HCT116 (cell line): ENCODE data around the gene NHERF1. TPM values are rescaled to one million over a fixed set of nuclear protein-coding genes. Genes with fewer than 3 reads are reported as not detected.
A peak's percentile ranks its signal among the peaks of the same experiment; 100 is the strongest.

Experiments
- ATAC-seq: fragments of 200-7000 bp; cut with Tn5 transposase; 2 replicates; pipeline ENCODE4 v1.9.1; 2020; ENCODE audit warnings: mild to moderate bottlenecking, moderate library complexity
- BruUV-seq: library from RNA; stranded (reverse); fragments of 400-500 nt; replicated peaks from 2 replicates; lab custom pipeline; 2021; lab: Mats Ljungman, UMichigan
- CTCF ChIA-PET: fragments of 300-600 bp; sonication (Branson Sonifier 250); formaldehyde crosslinking; loops from one replicate; lab custom pipeline; 2021; ENCODE audit warnings: antibody characterized with exemption; lab: Charles Lee
- POLR2A ChIA-PET: fragments of 300-600, 350-600 bp; sonication (Branson Sonifier 250); formaldehyde crosslinking; loops from one replicate; lab custom pipeline; 2021; ENCODE audit warnings: antibody characterized with exemption; lab: Charles Lee
- RAD21 ChIA-PET, 2 experiments: fragments of 300-600 bp; sonication (Branson Sonifier 250); formaldehyde crosslinking; loops; one replicate each; lab custom pipeline; 2023; ENCODE audit warnings: low total read pairs in 2 of 2; ENCODE audit not compliant: uncharacterized antibody in 2 of 2, unreplicated experiment in 2 of 2, low non-redundant PET in 1 of 2; lab: Charles Lee
- DNase-seq: peaks from one replicate; pipeline ENCODE4 v3.0.0-alpha.2; 2010; ENCODE audit warnings: low read depth, low spot score
- H2AFZ ChIP-seq: fragments of 200-600 bp; shearing (Covaris generic), sonication (generic); 2 replicates; pipeline ENCODE4 v1.6.1; 2017; ENCODE audit warnings: low read depth, mixed run types, mixed read lengths, antibody characterized with exemption, low read length; ENCODE audit not compliant: poor library complexity, severe bottlenecking
- H3K27ac ChIP-seq: 2 replicates; pipeline ENCODE4 v1.5.1; 2012; ENCODE audit warnings: low read depth, low read length
- H3K27me3 ChIP-seq: fragments of 200-600 bp; sonication (generic); 2 replicates; pipeline ENCODE4 v1.6.1; 2016; ENCODE audit warnings: mixed run types, low read length, mixed read lengths; ENCODE audit not compliant: insufficient read depth
- H3K36me3 ChIP-seq, 2 experiments: fragments of 200-500 bp in 1 of 2; fragments of 200-600 bp in 1 of 2; sonication (Bioruptor generic) in 1 of 2; sonication (generic) in 1 of 2; 2 replicates each; pipeline versions ENCODE4 v1.5.1 to v1.6.1; 2014 to 2016; ENCODE audit warnings: low read length in 2 of 2, inconsistent platforms in 1 of 2, mixed read lengths in 1 of 2, mixed run types in 1 of 2; ENCODE audit not compliant: insufficient read depth in 2 of 2, control insufficient read depth in 1 of 2
- H3K4me1 ChIP-seq, 2 experiments: fragments of 200-600 bp in 1 of 2; sonication (generic) in 1 of 2; 2 replicates each; pipeline versions ENCODE4 v1.5.1 to v1.6.1; 2012 to 2017; ENCODE audit warnings: low read length in 2 of 2, inconsistent platforms in 1 of 2, mild to moderate bottlenecking in 1 of 2, mixed read lengths in 1 of 2, mixed run types in 1 of 2, moderate library complexity in 1 of 2; ENCODE audit not compliant: insufficient read depth in 2 of 2, control insufficient read depth in 1 of 2
- H3K4me2 ChIP-seq: fragments of 200-600 bp; sonication (generic); 2 replicates; pipeline ENCODE4 v1.6.1; 2017; ENCODE audit warnings: mixed run types, low read length, mixed read lengths
- H3K4me3 ChIP-seq, 2 experiments: fragments of 200-600 bp in 1 of 2; sonication (generic) in 1 of 2; replicated peaks in 1 of 2; 2 replicates each; pipeline ENCODE4 v1.5.1; 2011 to 2016; ENCODE audit warnings: low read length in 2 of 2, control low read depth in 1 of 2, low read depth in 1 of 2, mild to moderate bottlenecking in 1 of 2, mixed read lengths in 1 of 2, mixed run types in 1 of 2
- H3K79me2 ChIP-seq: fragments of 200-600 bp; sonication (generic); 2 replicates; pipeline ENCODE4 v1.6.1; 2017; ENCODE audit warnings: mild to moderate bottlenecking, mixed run types, low read length, moderate library complexity, mixed read lengths; ENCODE audit not compliant: insufficient read depth
- H3K9ac ChIP-seq: fragments of 200-600 bp; sonication (generic); 2 replicates; pipeline ENCODE4 v1.6.1; 2016; ENCODE audit warnings: low read length, mixed read lengths
- H3K9me2 ChIP-seq: fragments of 200-600 bp; sonication (generic), shearing (Covaris generic); 2 replicates; pipeline ENCODE4 v1.6.1; 2017; ENCODE audit warnings: mixed run types, mild to moderate bottlenecking, moderate library complexity; ENCODE audit not compliant: insufficient read depth
- H3K9me3 ChIP-seq, 2 experiments: fragments of 200-500 bp in 1 of 2; fragments of 200-600 bp in 1 of 2; sonication (Bioruptor generic) in 1 of 2; sonication (generic) in 1 of 2; 2 replicates each; pipeline ENCODE4 v1.6.1; 2014 to 2017; ENCODE audit warnings: low read length in 2 of 2, mixed read lengths in 2 of 2, inconsistent platforms in 1 of 2, low read depth in 1 of 2, mild to moderate bottlenecking in 1 of 2, mixed run types in 1 of 2, moderate library complexity in 1 of 2; ENCODE audit not compliant: control insufficient read depth in 1 of 2, insufficient read depth in 1 of 2
- H4K20me1 ChIP-seq: fragments of 200-600 bp; sonication (generic), shearing (Covaris generic); 2 replicates; pipeline ENCODE4 v1.6.1; 2017; ENCODE audit warnings: mixed run types, mild to moderate bottlenecking, moderate library complexity; ENCODE audit not compliant: insufficient read depth
- CEBPB ChIP-seq: IDR thresholded peaks from 2 replicates; pipeline ENCODE4 v1.6.1; 2012; ENCODE audit warnings: low read depth
- FOSL1 ChIP-seq: IDR thresholded peaks from 2 replicates; pipeline ENCODE4 v1.6.1; 2012; ENCODE audit warnings: low read depth
- POLR2A ChIP-seq: IDR thresholded peaks from 2 replicates; pipeline ENCODE4 v1.7.0; 2011; ENCODE audit warnings: borderline replicate concordance; ENCODE audit not compliant: insufficient read depth, insufficient read length; ENCODE audit errors: extremely low read depth
- RAD21 ChIP-seq: IDR thresholded peaks from 2 replicates; pipeline ENCODE4 v1.6.1; 2012; ENCODE audit warnings: low read depth, mild to moderate bottlenecking
- TCF7L2 ChIP-seq: IDR thresholded peaks from 2 replicates; pipeline ENCODE4 v1.7.0; 2011; ENCODE audit warnings: borderline replicate concordance, inconsistent platforms; ENCODE audit not compliant: insufficient read depth, insufficient read length; ENCODE audit errors: extremely low read depth
- YY1 ChIP-seq: IDR thresholded peaks from 2 replicates; pipeline ENCODE4 v1.6.1; 2011; ENCODE audit warnings: low read length, low read depth, moderate library complexity, mild to moderate bottlenecking; ENCODE audit not compliant: insufficient replicate concordance; ENCODE audit errors: extremely low read depth
- ZNF274 ChIP-seq: fragments of 200-500 bp; sonication (Bioruptor generic); IDR thresholded peaks from 2 replicates; pipeline ENCODE4 v1.6.1; 2014; ENCODE audit warnings: mild to moderate bottlenecking, low read depth, low read length, inconsistent platforms
- intact Hi-C: fragments of 100-400 bp; cut with micrococcal nuclease; formaldehyde crosslinking; loops from 2 replicates; pipeline ENCODE4 v1.10.0; 2022
- total RNA-seq: library from RNA; stranded (reverse); gene quantifications from one replicate; pipeline ENCODE4 v1.2.1, GENCODE V29; 2021; ENCODE audit not compliant: unreplicated experiment
- TF ChIP-seq, protein P1 (sequence below): IDR thresholded peaks from 2 replicates; pipeline ENCODE4 v1.6.1; 2011; ENCODE audit warnings: mild to moderate bottlenecking, low read length, moderate library complexity; ENCODE audit not compliant: insufficient replicate concordance; ENCODE audit errors: extremely low read depth
- TF ChIP-seq, protein P2 (sequence below): IDR thresholded peaks from 2 replicates; pipeline ENCODE4 v1.6.1; 2012
- TF ChIP-seq, protein P3 (sequence below): IDR thresholded peaks from 2 replicates; pipeline ENCODE4 v1.6.1; 2012; ENCODE audit warnings: low read depth
- TF ChIP-seq, protein P4 (sequence below), 3 experiments: fragments of 200-600 bp in 1 of 3; sonication (generic) in 1 of 3; IDR thresholded peaks in 2 of 3; conservative IDR thresholded peaks in 1 of 3; 2 replicates each; pipeline ENCODE4 v1.5.1; 2012 to 2017; ENCODE audit warnings: low read depth in 2 of 3, low read length in 2 of 3, antibody characterized with exemption in 1 of 3, borderline replicate concordance in 1 of 3, control low read depth in 1 of 3, mild to moderate bottlenecking in 1 of 3, mixed read lengths in 1 of 3, mixed run types in 1 of 3, moderate library complexity in 1 of 3; ENCODE audit not compliant: insufficient read depth in 1 of 3

Gene NHERF1
- total RNA-seq, 1 experiment from 2014 or later = 129 TPM

DNA sequence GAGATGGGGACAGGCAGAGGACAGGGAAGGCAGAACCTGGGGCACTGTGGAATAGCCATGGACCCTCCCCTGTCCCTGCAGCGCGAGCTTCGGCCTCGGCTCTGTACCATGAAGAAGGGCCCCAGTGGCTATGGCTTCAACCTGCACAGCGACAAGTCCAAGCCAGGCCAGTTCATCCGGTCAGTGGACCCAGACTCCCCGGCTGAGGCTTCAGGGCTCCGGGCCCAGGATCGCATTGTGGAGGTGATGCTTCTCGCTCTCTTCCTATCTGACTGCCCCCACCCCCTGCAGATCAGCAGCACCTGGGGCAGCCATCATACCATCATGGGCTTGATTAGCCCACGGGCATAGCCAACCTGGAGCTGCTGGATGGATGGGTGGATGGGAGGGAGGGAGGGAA is 13.5 kb downstream of the NHERF1 start (continued):
- TF ChIP-seq, protein P1, sequence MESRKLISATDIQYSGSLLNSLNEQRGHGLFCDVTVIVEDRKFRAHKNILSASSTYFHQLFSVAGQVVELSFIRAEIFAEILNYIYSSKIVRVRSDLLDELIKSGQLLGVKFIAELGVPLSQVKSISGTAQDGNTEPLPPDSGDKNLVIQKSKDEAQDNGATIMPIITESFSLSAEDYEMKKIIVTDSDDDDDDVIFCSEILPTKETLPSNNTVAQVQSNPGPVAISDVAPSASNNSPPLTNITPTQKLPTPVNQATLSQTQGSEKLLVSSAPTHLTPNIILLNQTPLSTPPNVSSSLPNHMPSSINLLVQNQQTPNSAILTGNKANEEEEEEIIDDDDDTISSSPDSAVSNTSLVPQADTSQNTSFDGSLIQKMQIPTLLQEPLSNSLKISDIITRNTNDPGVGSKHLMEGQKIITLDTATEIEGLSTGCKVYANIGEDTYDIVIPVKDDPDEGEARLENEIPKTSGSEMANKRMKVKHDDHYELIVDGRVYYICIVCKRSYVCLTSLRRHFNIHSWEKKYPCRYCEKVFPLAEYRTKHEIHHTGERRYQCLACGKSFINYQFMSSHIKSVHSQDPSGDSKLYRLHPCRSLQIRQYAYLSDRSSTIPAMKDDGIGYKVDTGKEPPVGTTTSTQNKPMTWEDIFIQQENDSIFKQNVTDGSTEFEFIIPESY = no peak
- TF ChIP-seq, all 23 proteins: peak for 0

DNA sequence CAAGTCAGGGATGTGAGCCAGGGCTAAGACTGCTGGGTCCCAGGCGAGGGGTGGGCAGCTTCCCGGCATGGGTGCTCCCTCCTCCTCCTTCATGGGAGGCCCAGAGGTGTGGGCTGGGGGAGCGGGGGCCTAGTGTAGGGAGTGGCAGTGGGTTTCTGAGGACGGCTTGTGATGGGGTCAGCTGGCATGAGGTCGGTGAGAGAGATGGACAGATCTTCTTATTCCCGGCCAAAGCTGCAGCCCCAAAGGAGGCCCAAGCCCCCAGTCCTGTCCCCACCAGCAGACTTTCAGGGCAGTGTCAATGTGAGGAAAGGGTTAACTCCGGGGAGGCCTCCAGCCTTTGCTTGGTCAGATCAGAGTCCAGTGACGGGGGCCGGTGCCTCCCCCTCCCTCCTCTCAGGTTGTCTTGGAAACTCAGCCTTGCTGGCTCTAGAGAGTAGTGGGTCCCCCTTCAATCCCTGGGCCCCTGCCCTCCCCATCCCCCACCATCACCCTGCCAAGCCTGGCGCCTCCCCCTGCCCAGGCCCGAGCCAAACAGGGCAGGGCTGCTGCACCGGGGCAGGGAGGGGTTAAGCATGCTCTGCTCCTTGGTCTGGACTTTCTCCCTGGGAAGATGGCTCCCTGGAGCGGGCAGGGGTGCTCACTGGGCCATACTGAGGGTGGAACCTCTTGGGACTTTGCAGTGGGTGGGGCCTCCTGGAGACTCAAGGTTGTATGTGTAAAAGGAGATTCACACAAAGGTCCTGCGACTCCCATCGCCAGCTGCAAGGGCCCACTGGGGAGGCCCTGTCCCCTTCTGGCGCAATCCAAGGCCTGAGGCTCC is 15.3 kb downstream of the NHERF1 start:
- H3K27ac ChIP-seq = no peak overlapping the region
- no peaks in the 10 kb centered on the region for H3K27me3 ChIP-seq
- H3K4me3 ChIP-seq = no peak overlapping the region
- peaks cover 0 to 4% of the 10 kb centered on the region in 2 experiments; a peak in 1 of 4 replicates for H3K36me3 ChIP-seq
- no peaks in the 10 kb centered on the region for H3K9me2 ChIP-seq
- no TSS peak for BruUV-seq
- DNase-seq (no peak), ATAC-seq (0 out of 2 replicates have a peak, but pooled peaks have one; percentile 6)
- H4K20me1 ChIP-seq = no peaks in the 10 kb centered on the region; the same call in 1 of the 2 replicates
- peaks cover 25 to 47% of the 10 kb centered on the region in 2 experiments for H3K4me1 ChIP-seq
- ChIA-PET CTCF (no interaction called here), POLR2A (no interaction called here), RAD21 (no interaction called here)
- H3K9ac ChIP-seq = no peak overlapping the region
- no peak overlapping the region for H2AFZ ChIP-seq
- H3K4me2 ChIP-seq = no peak overlapping the region
- no peaks in the 10 kb centered on the region for H3K9me3 ChIP-seq
- peaks cover 28% of the 10 kb centered on the region for H3K79me2 ChIP-seq
- intact Hi-C loops = no loop called here
- TF ChIP-seq ZNF274 = no peak
- TF ChIP-seq CEBPB = no peak
- no peak for TF ChIP-seq POLR2A
- TF ChIP-seq, protein P2, sequence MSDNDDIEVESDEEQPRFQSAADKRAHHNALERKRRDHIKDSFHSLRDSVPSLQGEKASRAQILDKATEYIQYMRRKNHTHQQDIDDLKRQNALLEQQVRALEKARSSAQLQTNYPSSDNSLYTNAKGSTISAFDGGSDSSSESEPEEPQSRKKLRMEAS = no peak
- TF ChIP-seq FOSL1 = no peak
- TF ChIP-seq, protein P3, sequence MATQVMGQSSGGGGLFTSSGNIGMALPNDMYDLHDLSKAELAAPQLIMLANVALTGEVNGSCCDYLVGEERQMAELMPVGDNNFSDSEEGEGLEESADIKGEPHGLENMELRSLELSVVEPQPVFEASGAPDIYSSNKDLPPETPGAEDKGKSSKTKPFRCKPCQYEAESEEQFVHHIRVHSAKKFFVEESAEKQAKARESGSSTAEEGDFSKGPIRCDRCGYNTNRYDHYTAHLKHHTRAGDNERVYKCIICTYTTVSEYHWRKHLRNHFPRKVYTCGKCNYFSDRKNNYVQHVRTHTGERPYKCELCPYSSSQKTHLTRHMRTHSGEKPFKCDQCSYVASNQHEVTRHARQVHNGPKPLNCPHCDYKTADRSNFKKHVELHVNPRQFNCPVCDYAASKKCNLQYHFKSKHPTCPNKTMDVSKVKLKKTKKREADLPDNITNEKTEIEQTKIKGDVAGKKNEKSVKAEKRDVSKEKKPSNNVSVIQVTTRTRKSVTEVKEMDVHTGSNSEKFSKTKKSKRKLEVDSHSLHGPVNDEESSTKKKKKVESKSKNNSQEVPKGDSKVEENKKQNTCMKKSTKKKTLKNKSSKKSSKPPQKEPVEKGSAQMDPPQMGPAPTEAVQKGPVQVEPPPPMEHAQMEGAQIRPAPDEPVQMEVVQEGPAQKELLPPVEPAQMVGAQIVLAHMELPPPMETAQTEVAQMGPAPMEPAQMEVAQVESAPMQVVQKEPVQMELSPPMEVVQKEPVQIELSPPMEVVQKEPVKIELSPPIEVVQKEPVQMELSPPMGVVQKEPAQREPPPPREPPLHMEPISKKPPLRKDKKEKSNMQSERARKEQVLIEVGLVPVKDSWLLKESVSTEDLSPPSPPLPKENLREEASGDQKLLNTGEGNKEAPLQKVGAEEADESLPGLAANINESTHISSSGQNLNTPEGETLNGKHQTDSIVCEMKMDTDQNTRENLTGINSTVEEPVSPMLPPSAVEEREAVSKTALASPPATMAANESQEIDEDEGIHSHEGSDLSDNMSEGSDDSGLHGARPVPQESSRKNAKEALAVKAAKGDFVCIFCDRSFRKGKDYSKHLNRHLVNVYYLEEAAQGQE = no peak
- TF ChIP-seq, protein P1 = no peak
- no peak for TF ChIP-seq YY1
- no peak for TF ChIP-seq TCF7L2
- no peak for TF ChIP-seq RAD21
- TF ChIP-seq, protein P4, sequence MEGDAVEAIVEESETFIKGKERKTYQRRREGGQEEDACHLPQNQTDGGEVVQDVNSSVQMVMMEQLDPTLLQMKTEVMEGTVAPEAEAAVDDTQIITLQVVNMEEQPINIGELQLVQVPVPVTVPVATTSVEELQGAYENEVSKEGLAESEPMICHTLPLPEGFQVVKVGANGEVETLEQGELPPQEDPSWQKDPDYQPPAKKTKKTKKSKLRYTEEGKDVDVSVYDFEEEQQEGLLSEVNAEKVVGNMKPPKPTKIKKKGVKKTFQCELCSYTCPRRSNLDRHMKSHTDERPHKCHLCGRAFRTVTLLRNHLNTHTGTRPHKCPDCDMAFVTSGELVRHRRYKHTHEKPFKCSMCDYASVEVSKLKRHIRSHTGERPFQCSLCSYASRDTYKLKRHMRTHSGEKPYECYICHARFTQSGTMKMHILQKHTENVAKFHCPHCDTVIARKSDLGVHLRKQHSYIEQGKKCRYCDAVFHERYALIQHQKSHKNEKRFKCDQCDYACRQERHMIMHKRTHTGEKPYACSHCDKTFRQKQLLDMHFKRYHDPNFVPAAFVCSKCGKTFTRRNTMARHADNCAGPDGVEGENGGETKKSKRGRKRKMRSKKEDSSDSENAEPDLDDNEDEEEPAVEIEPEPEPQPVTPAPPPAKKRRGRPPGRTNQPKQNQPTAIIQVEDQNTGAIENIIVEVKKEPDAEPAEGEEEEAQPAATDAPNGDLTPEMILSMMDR (IDR thresholded peaks at IDR 0.05 in 2 of 3, conservative IDR thresholded peaks at IDR 0.05 in 1 of 3; ENCODE audit: borderline replicate concordance in 1 of 3, insufficient read depth in 1 of 3, low read depth in 2 of 3, low read length in 2 of 3) = no peak
